ENCODE results near the gene DYTN. TPM values are rescaled to one million over a fixed set of nuclear protein-coding genes. Genes with fewer than 3 reads are reported as not detected.
A peak's percentile ranks its signal among the peaks of the same experiment; 100 is the strongest.

DYTN gene
- total and polyA plus RNA-seq, 4 donors: not detected

DNA sequence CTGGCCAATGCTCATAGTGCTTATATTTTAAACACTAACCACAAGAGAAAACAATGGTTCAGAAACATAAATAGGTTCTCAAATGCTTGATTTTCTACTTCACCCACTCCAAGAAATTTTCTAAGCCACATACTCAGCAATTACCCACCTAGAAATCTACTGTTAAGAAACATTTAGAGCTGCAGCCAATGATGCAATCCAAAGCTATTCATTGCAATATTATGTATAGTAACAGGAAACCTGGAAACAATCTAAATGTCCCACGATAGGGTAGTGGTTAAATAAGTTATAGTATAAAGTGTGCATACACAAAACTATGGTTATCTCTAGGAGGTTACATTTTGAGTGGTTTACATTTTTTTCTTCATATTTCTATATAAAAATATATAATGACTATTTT, 70.2 kb downstream of the DYTN start:
- H3K27ac ChIP-seq (ENCODE audit: low read depth in 1 of 2, low read length in 2 of 2): no peak overlapping the region
- no peaks in the 10 kb centered on the region for H3K4me1 ChIP-seq (ENCODE audit: control insufficient read depth in 4 of 4, insufficient read depth in 4 of 4, low read length in 3 of 4)
- H3K4me3 ChIP-seq (ENCODE audit: low read depth in 1 of 3, low read length in 3 of 3): no peak overlapping the region
- H3K36me3 ChIP-seq (ENCODE audit: control insufficient read depth in 4 of 4, insufficient read depth in 3 of 4, low read depth in 1 of 4, low read length in 3 of 4): no peaks in the 10 kb centered on the region
- TF ChIP-seq RAD21 (IDR thresholded peaks at IDR 0.05): no peak
- no peak overlapping the region for H3K9ac ChIP-seq (ENCODE audit: low read depth in 1 of 2, low read length in 2 of 2)
- 62% methylated on average over 1 of the region's 1 CpG for WGBS
- no peaks in the 10 kb centered on the region for H3K9me3 ChIP-seq (ENCODE audit: control insufficient read depth in 4 of 4, low read length in 3 of 4)
- DNase-seq (ENCODE audit: low spot score): no peak
- H3K27me3 ChIP-seq (ENCODE audit: control insufficient read depth in 4 of 4, insufficient read depth in 4 of 4, low read length in 3 of 4): no peaks in the 10 kb centered on the region

DNA sequence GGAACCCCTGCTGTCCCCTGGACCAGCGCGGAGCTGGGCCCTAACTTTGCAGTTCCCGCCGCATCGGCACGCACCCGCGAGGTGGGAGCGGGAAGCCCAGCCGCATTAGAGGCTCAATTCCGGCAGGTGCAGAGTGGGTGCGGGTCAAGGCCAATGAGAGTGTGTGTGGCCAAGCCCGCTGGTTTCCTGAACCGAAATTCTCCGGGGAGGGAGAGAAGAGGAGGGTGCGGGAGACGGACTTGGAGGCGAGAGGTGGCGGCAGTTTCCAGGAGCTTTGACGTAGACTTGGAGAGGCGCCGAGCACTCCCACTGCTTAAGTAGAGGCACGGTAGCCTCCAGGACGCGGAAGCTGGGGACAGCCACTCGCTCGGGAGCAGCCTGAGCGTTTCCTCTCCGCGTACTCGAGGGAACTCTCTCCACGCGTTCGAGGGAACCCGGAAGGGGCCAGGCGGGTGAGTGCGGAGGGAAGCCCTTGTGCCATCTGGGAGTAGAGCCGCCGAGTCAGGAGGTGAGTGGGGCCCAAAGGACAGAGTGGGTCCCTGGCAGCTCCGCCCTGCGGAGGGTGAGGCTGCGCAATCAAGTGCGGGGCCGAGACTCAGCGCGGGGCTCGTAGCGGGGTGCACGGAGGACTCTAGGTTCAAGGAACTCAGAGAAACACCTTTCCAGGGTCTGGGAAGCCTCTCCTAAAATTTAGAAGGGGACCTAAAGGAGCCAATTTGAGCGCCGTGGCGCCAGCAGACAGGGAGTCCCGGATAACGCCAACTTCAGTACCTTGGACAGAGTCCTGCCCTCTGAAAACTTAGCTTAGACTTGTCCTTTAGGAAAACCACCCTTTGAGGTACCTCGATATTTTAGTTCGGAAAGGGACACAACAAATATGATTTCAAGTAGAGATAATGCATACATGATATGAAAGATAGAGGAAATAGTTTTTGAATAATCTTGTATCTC, 75.8 kb downstream of the DYTN start, which contains the start of gene FAM237A:
Gene FAM237A (plus strand): TSS at position 413 of the 951 bp plus-strand sequence. CDS start 1,750 bp downstream, outside the sequence.
- TF ChIP-seq HNF4A (conservative IDR thresholded peaks at IDR 0.05): no peak
- TF ChIP-seq, protein P1, sequence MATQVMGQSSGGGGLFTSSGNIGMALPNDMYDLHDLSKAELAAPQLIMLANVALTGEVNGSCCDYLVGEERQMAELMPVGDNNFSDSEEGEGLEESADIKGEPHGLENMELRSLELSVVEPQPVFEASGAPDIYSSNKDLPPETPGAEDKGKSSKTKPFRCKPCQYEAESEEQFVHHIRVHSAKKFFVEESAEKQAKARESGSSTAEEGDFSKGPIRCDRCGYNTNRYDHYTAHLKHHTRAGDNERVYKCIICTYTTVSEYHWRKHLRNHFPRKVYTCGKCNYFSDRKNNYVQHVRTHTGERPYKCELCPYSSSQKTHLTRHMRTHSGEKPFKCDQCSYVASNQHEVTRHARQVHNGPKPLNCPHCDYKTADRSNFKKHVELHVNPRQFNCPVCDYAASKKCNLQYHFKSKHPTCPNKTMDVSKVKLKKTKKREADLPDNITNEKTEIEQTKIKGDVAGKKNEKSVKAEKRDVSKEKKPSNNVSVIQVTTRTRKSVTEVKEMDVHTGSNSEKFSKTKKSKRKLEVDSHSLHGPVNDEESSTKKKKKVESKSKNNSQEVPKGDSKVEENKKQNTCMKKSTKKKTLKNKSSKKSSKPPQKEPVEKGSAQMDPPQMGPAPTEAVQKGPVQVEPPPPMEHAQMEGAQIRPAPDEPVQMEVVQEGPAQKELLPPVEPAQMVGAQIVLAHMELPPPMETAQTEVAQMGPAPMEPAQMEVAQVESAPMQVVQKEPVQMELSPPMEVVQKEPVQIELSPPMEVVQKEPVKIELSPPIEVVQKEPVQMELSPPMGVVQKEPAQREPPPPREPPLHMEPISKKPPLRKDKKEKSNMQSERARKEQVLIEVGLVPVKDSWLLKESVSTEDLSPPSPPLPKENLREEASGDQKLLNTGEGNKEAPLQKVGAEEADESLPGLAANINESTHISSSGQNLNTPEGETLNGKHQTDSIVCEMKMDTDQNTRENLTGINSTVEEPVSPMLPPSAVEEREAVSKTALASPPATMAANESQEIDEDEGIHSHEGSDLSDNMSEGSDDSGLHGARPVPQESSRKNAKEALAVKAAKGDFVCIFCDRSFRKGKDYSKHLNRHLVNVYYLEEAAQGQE (IDR thresholded peaks at IDR 0.05): peak; percentile 99
- peaks cover 0 to 7% (median 2%) of the 10 kb centered on the region in 4 donors for H3K27me3 ChIP-seq (ENCODE audit: control insufficient read depth in 4 of 4, insufficient read depth in 4 of 4, low read length in 3 of 4)
- H3K9me3 ChIP-seq (ENCODE audit: control insufficient read depth in 4 of 4, low read length in 3 of 4): peaks cover 0 to 2% (median 0%) of the 10 kb centered on the region in 4 donors
- peaks cover 0 to 3% (median 0%) of the 10 kb centered on the region in 4 donors for H3K4me1 ChIP-seq (ENCODE audit: control insufficient read depth in 4 of 4, insufficient read depth in 4 of 4, low read length in 3 of 4)
- no peak for DNase-seq (ENCODE audit: low spot score)
- WGBS: 8% methylated on average over 56 of the region's 56 CpGs
- H3K4me3 ChIP-seq (ENCODE audit: low read depth in 1 of 3, low read length in 3 of 3): no peak within 1 kb of the TSS
- H3K27ac ChIP-seq (ENCODE audit: low read depth in 1 of 2, low read length in 2 of 2): no peak within 1 kb of the TSS
- H3K36me3 ChIP-seq (ENCODE audit: control insufficient read depth in 4 of 4, insufficient read depth in 3 of 4, low read depth in 1 of 4, low read length in 3 of 4): no peaks in the 10 kb centered on the region
- no peak within 1 kb of the TSS for H3K9ac ChIP-seq (ENCODE audit: low read depth in 1 of 2, low read length in 2 of 2)

DNA sequence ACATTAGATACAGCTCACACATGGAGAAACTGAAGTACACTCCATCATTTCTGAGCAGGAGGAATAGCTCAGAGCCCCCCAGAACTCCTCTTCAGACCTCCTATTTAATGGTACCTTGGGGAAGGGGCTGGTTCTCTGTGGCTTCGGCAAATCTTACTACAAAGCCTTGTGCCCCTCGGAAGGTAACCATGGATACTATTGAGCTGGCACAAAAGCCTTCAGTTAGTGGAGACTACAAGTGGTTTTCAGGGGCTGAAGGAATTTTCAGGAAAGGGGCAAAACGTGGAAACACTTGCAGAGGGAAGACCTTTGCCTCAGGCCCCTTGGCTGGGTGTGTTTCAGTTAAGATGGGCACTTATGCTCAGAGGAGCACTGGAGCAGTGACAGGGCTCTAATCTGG, 77.0 kb downstream of the DYTN start:
- Histone ChIP-seq H3K9me3 (ENCODE audit: control insufficient read depth in 4 of 4, low read length in 3 of 4) (peaks cover 0 to 2% (median 0%) of the 10 kb centered on the region in 4 donors), H3K4me1 (ENCODE audit: control insufficient read depth in 4 of 4, insufficient read depth in 4 of 4, low read length in 3 of 4) (peaks cover 0 to 3% (median 0%) of the 10 kb centered on the region in 4 donors), H3K4me3 (ENCODE audit: low read depth in 1 of 3, low read length in 3 of 3) (no peak overlapping the region), H3K9ac (ENCODE audit: low read depth in 1 of 2, low read length in 2 of 2) (no peak overlapping the region), H3K27ac (ENCODE audit: low read depth in 1 of 2, low read length in 2 of 2) (no peak overlapping the region), H3K36me3 (ENCODE audit: control insufficient read depth in 4 of 4, insufficient read depth in 3 of 4, low read depth in 1 of 4, low read length in 3 of 4) (no peaks in the 10 kb centered on the region), H3K27me3 (ENCODE audit: control insufficient read depth in 4 of 4, insufficient read depth in 4 of 4, low read length in 3 of 4) (peaks cover 0 to 7% (median 2%) of the 10 kb centered on the region in 4 donors)
- no peak for DNase-seq (ENCODE audit: low spot score)
- TF ChIP-seq, protein P1 (IDR thresholded peaks at IDR 0.05): no peak
- no peak for TF ChIP-seq RXRA (IDR thresholded peaks at IDR 0.05)
- WGBS: 41% methylated on average over 3 of the region's 3 CpGs

Measured in liver (tissue), 9 donors.